Hepatocyte (in vitro differentiated cells): ENCODE data around the gene AMDHD1. TPM values are rescaled to one million over a fixed set of nuclear protein-coding genes. Genes with fewer than 3 reads are reported as not detected.
"Not testable (repeated sequence)": the region's sequence is repeated elsewhere in the genome, so short reads cannot be mapped to it uniquely, and the experiment has no call there.

Source experiments
- DNase-seq: peaks from one replicate; pipeline ENCODE4 v3.0.0-alpha.2; 2016; ENCODE audit warnings: low spot score
- H2AFZ ChIP-seq: fragments of 200-600 bp; sonication (generic); 2 replicates; pipeline ENCODE4 v1.6.0; 2016; ENCODE audit warnings: antibody characterized with exemption, mild to moderate bottlenecking
- H3K27ac ChIP-seq: fragments of 200-600 bp; sonication (generic); 2 replicates; pipeline ENCODE4 v1.5.1; 2016; ENCODE audit warnings: mild to moderate bottlenecking
- H3K27me3 ChIP-seq: fragments of 200-600 bp; sonication (generic); 2 replicates; pipeline ENCODE4 v1.6.1; 2016
- H3K36me3 ChIP-seq: fragments of 200-600 bp; sonication (generic); replicated peaks from 2 replicates; pipeline ENCODE4 v1.5.1; 2016; ENCODE audit warnings: low read depth; ENCODE audit not compliant: insufficient read depth
- H3K4me1 ChIP-seq: fragments of 200-600 bp; sonication (generic); 2 replicates; pipeline ENCODE4 v1.5.1; 2016; ENCODE audit warnings: mild to moderate bottlenecking, moderate library complexity; ENCODE audit not compliant: insufficient read depth
- H3K4me2 ChIP-seq: fragments of 200-600 bp; sonication (generic); 2 replicates; pipeline ENCODE4 v1.6.0; 2016
- H3K4me3 ChIP-seq: fragments of 200-600 bp; sonication (generic); 2 replicates; pipeline ENCODE4 v1.5.1; 2016; ENCODE audit warnings: mild to moderate bottlenecking
- H3K79me2 ChIP-seq: fragments of 200-600 bp; sonication (generic); 2 replicates; pipeline ENCODE4 v1.6.0; 2017; ENCODE audit warnings: mild to moderate bottlenecking
- H3K9me2 ChIP-seq: fragments of 200-600 bp; sonication (generic); replicated peaks from 2 replicates; pipeline ENCODE4 v1.6.0; 2017; ENCODE audit warnings: mild to moderate bottlenecking; ENCODE audit not compliant: insufficient read depth
- H3K9me3 ChIP-seq: fragments of 200-600 bp; sonication (generic); 2 replicates; pipeline ENCODE4 v1.5.1; 2016; ENCODE audit warnings: low read depth, mild to moderate bottlenecking
- H4K20me1 ChIP-seq: fragments of 200-600 bp; sonication (generic); 2 replicates; pipeline ENCODE4 v1.6.0; 2016; ENCODE audit warnings: mild to moderate bottlenecking; ENCODE audit not compliant: insufficient read depth, poor library complexity, severe bottlenecking
- CTCF ChIP-seq: fragments of 200-600 bp; sonication (generic); IDR thresholded peaks from 2 replicates; pipeline ENCODE4 v1.5.1; 2016; ENCODE audit warnings: antibody characterized with exemption, mild to moderate bottlenecking; ENCODE audit not compliant: poor library complexity
- EZH2 ChIP-seq: fragments of 200-600 bp; sonication (generic); IDR thresholded peaks from 2 replicates; pipeline ENCODE4 v1.6.1; 2016; ENCODE audit warnings: antibody characterized with exemption, mild to moderate bottlenecking, borderline replicate concordance
- EZH2phosphoT487 ChIP-seq: fragments of 200-600 bp; sonication (generic); IDR thresholded peaks from one replicate; pipeline ENCODE4 v1.6.1; 2018; ENCODE audit warnings: antibody characterized with exemption, mild to moderate bottlenecking, low read depth, moderate library complexity; ENCODE audit not compliant: unreplicated experiment, severe bottlenecking
- WGBS: methylation state at CpG from one replicate; pipeline ENCODE4 v1.1.6; 2016; ENCODE audit warnings: low lambda C conversion rate; ENCODE audit errors: missing lambda C conversion rate; 5-methylcytosine and 5-hydroxymethylcytosine counted together
- polyA plus RNA-seq: library from polyadenylated mRNA; unstranded; fragments of >200 nt; fragmentation: Nextera tagmentation; extraction: Ambion mirVana; gene quantifications from 2 replicates; pipeline ENCODE4 v1.2.1, GENCODE V29; 2016
- total RNA-seq: library from RNA; depleted of rRNA; stranded (reverse); fragments of >200 nt; gene quantifications from 2 replicates; pipeline ENCODE4 v1.2.3, GENCODE V29; 2014

Gene AMDHD1
- total and polyA plus RNA-seq, 2 experiments from 2014 or later = 3.0 to 3.5 TPM

DNA sequence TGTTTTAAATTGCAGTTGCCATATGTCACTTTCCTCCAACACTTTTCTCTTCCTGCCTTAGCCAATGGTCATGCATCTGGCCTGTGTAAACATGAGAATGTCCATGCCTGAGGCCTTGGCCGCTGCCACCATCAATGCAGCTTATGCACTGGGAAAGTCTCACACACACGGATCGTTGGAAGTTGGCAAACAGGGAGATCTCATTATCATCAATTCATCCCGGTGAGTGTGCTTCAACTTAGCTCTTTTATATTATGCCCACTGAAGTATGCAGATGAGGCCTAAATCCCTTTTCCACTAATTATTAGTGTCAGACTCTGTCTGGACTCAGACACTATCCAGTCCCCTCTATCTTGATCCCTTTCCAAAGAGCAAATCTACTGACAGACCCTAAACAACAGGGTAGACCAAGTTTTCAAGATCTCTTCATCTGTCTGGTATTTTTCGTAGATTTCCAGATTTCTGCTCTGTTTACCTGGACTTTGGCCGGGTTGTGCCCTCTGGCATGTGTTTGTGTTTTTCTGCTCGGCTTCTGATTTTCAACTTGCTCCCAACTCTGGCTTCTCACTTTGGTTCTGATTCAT lies 23.2 kb downstream of the AMDHD1 start:
- H3K9me3 ChIP-seq = no peaks in the 10 kb centered on the region
- no peak overlapping the region for H3K4me3 ChIP-seq
- no peak overlapping the region for H2AFZ ChIP-seq
- no peaks in the 10 kb centered on the region for H3K27me3 ChIP-seq
- H3K27ac ChIP-seq = no peak overlapping the region
- H3K9me2 ChIP-seq = no peaks in the 10 kb centered on the region
- H3K4me2 ChIP-seq = no peak overlapping the region
- 42% methylated on average over 7 of the region's 7 CpGs for WGBS
- H3K4me1 ChIP-seq = no peaks in the 10 kb centered on the region
- no peak for DNase-seq
- H3K36me3 ChIP-seq = no peaks in the 10 kb centered on the region
- no peaks in the 10 kb centered on the region for H4K20me1 ChIP-seq
- no peak for TF ChIP-seq CTCF
- no peak for TF ChIP-seq EZH2
- no peaks in the 10 kb centered on the region for H3K79me2 ChIP-seq

- Histone ChIP-seq H3K27ac (no peak overlapping the region), H3K4me1 (peaks cover 4% of the 10 kb centered on the region), H3K4me2 (no peak overlapping the region), H3K27me3 (no peaks in the 10 kb centered on the region), H4K20me1 (no peaks in the 10 kb centered on the region), H3K36me3 (no peaks in the 10 kb centered on the region), H3K79me2 (no peaks in the 10 kb centered on the region), H3K4me3 (no peak overlapping the region), H3K9me3 (no peaks in the 10 kb centered on the region), H2AFZ (no peak overlapping the region), H3K9me2 (no peaks in the 10 kb centered on the region)
- WGBS = 98% methylated on average over 2 of the region's 2 CpGs
- no peak for DNase-seq
- TF ChIP-seq EZH2phosphoT487 = no peak
- TF ChIP-seq CTCF = no peak
- no peak for TF ChIP-seq EZH2
These were observed 24.2 kb downstream of the AMDHD1 start for GRCh38 chr12:95967301-95967700.

DNA sequence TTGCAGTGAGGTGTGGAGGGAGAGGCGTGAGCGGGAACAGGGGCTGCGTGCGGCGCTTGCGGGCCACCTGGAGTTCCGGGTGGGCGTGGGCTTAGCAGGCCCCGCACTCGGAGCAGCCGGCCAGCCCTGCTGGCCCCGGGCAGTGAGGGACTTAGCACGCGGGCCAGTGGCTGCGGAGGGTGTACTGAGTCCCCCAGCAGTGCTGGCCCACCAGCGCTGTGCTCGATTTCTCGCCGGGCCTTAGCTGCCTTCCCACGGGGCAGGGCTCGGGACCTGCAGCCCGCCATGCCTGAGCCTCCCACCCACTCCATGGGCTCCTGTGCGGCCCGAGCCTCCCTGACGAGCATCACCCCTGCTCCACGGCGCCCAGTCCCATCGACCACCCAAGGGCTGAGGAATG lies 26.0 kb downstream of the AMDHD1 start:
- not testable (repeated sequence) for H3K4me3 ChIP-seq, H3K9me2 ChIP-seq, H3K27ac ChIP-seq, H3K36me3 ChIP-seq, H2AFZ ChIP-seq, H3K9me3 ChIP-seq, DNase-seq, H3K79me2 ChIP-seq, H3K27me3 ChIP-seq, H3K4me2 ChIP-seq, H4K20me1 ChIP-seq
- peaks cover 12% of the 10 kb centered on the region for H3K4me1 ChIP-seq
- 95% methylated on average over 19 of the region's 28 CpGs for whole genome bisulfite sequencing

- H3K36me3 ChIP-seq = no peaks in the 10 kb centered on the region
- no peaks in the 10 kb centered on the region for H4K20me1 ChIP-seq
- H3K4me1 ChIP-seq = peaks cover 13% of the 10 kb centered on the region
- WGBS = 46% methylated on average over 7 of the region's 7 CpGs
- DNase-seq = no peak
- H3K27ac ChIP-seq = no peak overlapping the region
- no peak overlapping the region for H3K4me3 ChIP-seq
- TF ChIP-seq EZH2 (no peak), EZH2phosphoT487 (no peak), CTCF (no peak)
- H3K9me3 ChIP-seq = no peaks in the 10 kb centered on the region
- H2AFZ ChIP-seq = no peak overlapping the region
- H3K4me2 ChIP-seq = no peak overlapping the region
- no peaks in the 10 kb centered on the region for H3K27me3 ChIP-seq
- no peaks in the 10 kb centered on the region for H3K79me2 ChIP-seq
- H3K9me2 ChIP-seq = no peaks in the 10 kb centered on the region
These were observed 27.8 kb downstream of the AMDHD1 start for GRCh38 chr12:95970905-95971304.
